Left colon (tissue), 2 donors: ENCODE measurements around the gene POC1A. TPM values are rescaled to one million over a fixed set of nuclear protein-coding genes. Genes with fewer than 3 reads are reported as not detected.
A peak's percentile ranks its signal among the peaks of the same experiment; 100 is the strongest.
"Not testable (repeated sequence)": the region's sequence is repeated elsewhere in the genome, so short reads cannot be mapped to it uniquely, and the experiment has no call there.

Experiments used
- ATAC-seq: fragments of 200-7000 bp; cut with Tn5 transposase; one replicate; pipeline ENCODE4 v1.9.1; 2020; ENCODE audit warnings: mild to moderate bottlenecking, moderate library complexity
- DNase-seq, 2 donors: peaks; one replicate each; pipeline ENCODE4 v3.0.0-alpha.2; 2020
- intact Hi-C, 2 donors: fragments of 100-400 bp; cut with DNase I in 1 of 2; cut with micrococcal nuclease in 1 of 2; formaldehyde crosslinking; loops; one replicate each; pipeline versions ENCODE4 v1.11.2 to v1.14.0; 2022; cut with DNase I, micrococcal nuclease
- total RNA-seq, 2 donors: library from RNA; stranded (reverse); fragmentation: NEBNext Ultra II Directional; extraction: Animal tissue kit (Norgen Biotek cat#: 25700); gene quantifications; one replicate each; pipeline ENCODE4 v1.2.1, GENCODE V29; 2021
- donor health status: DM: no; HTN: no; CAD: no.
- donor health status: DM: yes; HTN: yes; CAD: no.

POC1A gene
- total RNA-seq, 2 donors from 2014 or later = 4.3 to 7.4 TPM

DNA sequence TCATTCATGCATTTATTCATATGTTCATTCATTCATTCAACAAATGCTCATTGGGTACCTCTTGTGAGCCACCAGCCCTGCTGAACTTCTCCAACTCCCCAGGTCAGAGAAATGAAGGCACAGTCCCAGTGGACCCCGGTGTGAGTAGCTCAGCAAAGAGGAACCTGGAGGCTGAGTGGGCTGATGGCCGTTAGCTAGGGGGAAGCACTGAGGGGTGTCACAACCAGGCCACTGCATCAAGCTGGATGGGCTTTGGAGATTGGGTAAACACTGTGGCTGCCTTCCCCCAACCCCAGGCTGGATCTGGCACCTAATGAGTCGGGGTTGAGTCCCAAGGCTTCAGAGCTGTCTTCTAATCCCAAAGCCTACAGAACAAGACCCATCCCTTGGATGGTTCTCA, 31.6 kb upstream of the POC1A start:
- DNase-seq (no peak), ATAC-seq (no peak)
- intact Hi-C loops = no loop called here

DNA sequence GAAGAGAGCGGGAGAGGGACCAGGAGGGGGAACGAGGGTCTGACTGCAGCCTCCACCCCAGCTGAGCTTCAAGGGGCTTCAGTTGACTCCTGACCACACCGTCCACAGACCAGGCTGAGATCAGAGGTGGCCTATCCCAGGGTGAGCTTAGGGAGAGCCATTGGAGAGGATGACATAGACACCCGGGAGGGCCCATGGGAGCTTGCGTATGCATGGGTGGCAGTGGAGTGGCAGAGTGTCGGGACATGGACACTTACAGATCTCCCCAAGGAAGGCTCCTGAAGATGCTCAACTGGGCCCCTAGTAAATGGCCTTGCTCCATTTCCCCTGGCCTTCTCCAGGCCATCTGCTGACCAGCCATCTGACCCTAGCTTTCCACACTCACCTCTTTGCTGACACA, 31.1 kb upstream of the POC1A start:
- ATAC-seq (no peak), DNase-seq (no peak)
- intact Hi-C loops = no loop called here

DNA sequence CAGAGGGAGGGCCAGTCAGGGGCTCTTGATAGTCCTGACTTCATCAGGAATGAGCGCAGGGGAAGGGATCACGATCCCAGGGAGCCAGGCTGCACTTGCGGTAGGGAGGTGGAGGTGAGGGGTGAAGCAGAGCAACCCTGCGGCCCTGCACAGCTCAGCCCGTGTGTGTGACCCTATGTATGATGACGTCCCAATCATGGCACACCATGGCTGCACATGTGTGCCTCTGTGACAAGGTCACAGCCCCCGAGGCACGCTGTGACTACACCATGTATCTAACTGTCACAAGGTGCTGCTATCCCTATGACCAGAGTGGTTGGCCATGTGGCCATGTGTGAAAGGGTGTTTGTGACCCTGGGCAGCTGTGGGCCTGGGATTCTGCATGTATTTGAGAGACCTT, 30.5 kb upstream of the POC1A start:
- DNase-seq = no peak
- intact Hi-C loops = no loop called here
- no peak for ATAC-seq

DNA sequence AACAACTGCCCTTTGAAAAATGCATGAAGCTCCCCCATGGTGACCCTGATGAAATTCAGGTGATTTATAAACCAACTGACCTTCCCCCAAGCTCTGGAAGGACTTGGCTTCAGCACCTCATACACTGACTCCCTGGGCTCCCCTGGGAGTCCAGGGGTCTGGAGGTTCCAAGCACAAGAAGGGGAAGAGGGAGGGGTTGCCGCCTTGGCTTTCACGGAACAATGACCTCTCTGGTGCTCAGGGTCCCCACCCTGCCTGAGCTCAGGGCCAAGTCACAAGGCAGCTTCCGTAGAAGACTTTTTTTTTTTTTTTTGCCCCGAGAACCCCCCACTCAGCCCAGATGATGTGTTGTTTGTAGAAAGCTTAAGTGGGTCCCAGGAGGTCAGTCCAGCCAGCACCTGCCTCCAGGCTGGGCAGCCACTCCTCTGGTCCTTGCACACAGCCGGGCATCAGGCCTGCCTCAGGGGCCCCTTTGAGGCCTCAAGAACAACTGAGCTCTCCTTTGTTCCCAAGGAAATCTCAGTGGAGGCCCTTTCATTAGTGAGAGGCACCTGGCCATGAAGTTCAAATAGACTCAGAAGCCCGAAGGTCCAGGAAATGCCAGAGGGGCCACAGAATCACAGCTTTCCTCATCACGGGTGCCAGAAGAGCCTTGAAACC, 29.7 kb upstream of the POC1A start:
- no peak for DNase-seq
- ATAC-seq = no peak
- intact Hi-C loops = no loop called here

DNA sequence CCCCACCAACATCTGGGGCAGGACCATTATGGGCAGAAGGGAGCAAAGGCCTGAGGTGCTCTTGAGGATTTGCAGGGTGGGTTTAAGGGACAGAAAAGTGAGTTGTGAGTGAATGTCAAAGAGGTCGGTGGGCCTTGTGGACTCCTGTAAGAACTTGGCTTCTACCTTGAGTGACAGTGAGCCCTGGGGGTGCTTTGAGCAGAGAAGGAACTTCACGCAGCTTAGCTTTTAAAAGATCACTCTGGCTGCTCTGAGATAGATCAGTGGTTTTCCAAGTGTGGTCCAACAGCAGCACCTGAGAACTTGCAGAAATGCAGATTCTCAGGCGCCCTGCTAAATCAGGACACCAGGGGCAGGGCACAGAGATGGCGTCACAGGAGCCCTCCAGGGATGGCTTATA, 28.5 kb upstream of the POC1A start:
- DNase-seq (no peak), ATAC-seq (no peak)

DNA sequence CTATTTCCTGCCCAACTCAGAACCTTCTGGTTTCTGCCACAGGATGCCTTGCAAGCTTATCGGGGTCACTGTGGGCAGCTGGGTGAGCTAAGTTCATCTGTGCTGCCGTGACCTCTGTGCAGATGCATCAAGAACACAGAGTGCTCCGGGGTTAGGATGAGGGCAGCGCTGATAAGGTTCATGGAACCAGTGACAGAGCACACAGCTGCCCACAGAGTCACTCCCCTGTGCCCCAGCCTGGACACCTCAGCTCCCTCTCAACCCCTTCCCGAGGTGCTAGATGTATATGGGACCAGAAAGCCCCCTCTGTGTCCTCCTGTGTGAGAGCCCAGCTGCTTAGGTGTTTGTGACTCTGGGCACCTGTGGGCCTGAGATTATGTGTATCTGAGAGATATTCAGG, 28.0 kb upstream of the POC1A start:
- DNase-seq (no peak), ATAC-seq (no peak)
- intact Hi-C loops = no loop called here

More for the DNA sequence above, 28.5 kb upstream of the POC1A start:
- intact Hi-C loops = no loop called here

DNA sequence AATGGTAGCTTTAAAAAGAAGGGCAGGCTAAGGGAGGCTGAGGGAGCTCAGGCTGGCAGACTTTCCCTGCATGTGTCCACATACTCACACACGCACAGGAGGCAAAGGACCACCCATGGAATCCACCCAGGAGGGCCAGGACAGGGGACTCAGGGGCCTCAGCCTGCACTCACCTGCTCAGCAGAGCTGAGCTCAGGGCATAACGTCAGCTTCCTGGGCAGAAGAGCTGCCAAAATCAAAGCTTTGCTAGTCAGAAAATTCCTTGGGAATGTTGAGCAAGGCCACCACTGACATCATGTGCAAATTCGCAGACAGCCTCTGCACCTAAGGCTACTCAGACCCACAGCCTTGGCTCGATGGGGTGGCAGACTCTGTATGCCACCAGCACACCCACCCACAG, 27.3 kb upstream of the POC1A start:
- ATAC-seq (no peak), DNase-seq (no peak)
- intact Hi-C loops = no loop called here

DNA sequence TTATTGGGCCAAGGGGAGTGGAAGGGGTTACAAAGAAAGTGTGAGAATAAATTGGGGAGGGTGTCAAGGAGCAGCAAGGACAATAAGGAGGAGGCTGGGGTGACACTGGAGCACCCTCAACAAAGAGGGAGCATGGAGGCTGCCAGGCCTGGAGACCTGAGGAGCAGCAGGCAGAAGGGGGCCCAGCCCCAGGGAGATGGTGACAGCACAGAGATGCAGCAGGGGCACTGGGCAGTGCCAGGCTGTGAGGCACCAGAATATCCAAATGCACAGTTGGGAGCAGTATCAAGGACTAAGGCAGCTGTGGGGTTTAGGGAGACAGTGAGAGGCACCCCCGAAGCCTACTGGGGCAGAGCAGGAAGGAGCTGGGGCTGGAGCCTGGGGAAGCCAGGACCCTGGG, 24.3 kb upstream of the POC1A start:
- intact Hi-C loops = no loop called here
- ATAC-seq (no peak), DNase-seq (no peak)

DNA sequence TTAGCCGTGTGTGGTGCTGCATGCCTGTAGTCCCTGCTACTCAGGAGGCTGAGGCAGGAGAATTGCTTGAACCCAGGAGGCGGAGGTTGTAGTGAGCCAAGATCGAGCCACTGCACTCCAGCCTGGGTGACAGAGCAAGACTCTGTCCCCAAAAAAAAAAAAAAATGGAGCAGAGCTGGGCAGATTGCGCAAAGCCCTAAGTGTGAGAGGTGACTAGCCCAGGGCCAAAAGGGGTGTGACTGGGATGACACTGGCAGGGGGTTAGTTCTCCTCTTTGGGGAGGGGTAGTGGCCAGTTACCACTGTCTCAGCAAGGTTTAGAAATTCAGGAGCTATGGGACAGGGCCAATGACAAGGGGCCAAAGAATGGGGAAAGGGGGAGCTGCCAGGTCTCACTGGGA, 23.9 kb upstream of the POC1A start:
- intact Hi-C loops, ATAC-seq, DNase-seq: not testable (repeated sequence)

DNA sequence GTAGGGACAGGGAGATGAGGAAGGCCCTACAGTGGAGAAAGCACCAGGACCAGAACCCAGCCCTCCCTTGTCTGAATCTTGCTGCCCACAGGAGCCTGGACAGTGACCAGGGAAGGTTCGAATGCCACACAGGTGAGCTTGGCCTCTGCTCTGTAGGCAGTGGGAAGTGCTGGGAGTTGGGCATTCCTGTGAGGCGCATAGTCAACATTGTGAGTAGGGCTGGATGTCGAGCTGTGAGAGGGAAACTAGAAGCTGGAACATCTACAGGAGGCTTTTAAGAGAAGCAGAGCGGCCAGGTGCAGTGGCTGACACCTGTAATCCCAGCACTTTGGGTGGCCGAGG, 23.4 kb upstream of the POC1A start:
- ATAC-seq = no peak

DNA sequence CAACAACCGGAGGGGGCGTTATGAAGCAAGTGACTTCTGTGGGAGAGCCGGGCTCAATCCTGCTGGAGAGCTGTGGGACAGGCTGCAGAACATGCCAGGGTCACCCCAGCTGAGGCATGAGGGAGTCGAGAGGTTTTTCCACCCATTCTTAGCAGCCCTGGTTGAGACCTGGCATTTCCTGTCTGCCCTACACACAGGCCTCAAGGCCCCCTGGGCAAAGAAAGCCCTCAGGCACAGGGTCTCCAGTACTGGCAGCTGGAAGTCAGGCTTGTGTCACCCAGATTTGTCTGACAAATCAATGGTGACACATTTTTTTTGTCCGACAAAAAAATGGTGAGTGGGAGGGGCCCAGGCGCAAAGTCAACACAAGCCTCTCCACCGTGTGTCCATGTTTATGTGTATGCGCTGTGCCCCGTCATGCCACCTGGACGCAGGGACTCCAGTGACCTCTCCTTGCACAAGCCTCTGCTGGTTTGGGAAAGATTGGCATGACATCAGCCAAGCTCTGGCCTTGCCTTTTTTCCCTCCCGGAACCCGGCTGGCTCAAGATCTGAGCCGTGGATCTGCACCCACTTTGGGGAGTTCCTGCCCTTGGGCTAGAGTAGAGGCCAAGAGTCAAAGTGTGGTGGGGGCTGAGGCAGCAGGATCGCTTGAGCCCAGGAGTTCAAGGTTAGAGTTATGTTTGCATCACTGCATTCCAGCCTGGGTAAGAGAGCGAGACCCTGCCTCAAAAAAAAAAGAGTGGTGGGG, 22.9 kb upstream of the POC1A start:
- intact Hi-C loops = no loop called here
- DNase-seq = no peak
- ATAC-seq = no peak

More for the DNA sequence above, 23.4 kb upstream of the POC1A start:
- intact Hi-C loops = no loop called here
- no peak for DNase-seq

DNA sequence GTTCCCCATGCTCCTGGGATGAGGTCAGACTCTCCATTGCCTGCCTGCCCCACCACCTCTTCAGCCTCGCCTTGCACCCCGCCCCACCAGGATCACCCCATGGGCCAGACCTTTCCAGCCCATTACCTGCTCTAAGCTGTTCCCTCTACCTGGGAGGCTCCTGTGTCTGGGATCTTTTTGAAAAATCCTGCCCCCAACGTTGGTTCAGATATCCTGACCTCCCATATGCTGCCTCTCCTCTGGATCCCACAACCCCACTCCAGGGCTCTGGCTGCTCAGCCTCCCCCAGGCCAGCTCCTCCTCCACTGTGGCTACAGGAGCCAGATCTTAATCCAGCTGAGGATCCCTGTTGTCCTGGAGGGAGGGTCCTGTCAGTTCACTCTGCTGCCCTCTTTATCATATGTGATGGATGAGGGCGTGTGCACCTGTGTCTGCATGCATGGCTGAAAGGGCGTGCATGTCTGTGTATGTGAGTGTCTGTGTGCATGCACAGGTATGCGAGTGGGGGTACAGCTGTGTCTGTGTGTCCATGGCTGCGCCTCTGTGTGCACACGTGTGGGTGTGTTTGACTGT, 22.0 kb upstream of the POC1A start:
- ATAC-seq (no peak), DNase-seq (no peak)
- intact Hi-C loops = no loop called here

DNA sequence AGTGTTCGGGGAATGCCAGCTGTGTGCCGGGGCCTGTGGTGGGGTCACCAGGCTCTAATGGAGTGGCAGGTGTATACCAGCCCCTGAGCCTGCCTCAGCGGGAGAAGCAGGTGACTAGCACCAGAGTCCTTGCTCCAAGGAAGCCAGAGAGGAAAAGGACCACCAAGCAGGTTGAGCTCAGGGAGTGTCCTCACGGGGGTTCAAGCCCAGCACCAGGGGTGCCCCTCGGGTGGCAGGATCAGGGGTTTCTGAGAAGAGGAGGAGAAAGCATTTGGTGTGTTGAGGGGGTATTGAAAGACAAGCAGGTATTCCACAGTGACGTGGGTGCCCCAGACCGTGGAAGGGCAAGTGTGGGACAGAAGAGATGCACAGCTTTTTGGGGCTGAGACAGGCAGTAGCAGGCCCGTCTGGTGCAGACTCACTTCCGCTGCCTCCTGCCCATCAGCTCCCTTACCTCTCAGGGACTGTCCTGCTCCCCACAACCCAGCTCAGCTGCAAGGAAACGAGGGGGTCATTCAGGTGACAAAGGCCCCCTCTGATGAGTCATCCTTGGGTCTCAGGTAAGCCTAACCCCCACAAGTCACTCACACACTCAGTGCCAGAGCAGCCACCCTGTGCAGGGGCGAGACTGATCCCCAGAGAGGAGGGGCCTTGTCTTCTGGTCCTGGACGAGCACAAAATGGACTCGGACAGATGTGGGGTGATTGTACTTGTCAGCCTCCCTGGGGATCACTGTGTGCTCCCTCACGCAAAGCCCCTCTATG, 21.4 kb upstream of the POC1A start:
- intact Hi-C loops = no loop called here
- no peak for ATAC-seq
- no peak for DNase-seq

DNA sequence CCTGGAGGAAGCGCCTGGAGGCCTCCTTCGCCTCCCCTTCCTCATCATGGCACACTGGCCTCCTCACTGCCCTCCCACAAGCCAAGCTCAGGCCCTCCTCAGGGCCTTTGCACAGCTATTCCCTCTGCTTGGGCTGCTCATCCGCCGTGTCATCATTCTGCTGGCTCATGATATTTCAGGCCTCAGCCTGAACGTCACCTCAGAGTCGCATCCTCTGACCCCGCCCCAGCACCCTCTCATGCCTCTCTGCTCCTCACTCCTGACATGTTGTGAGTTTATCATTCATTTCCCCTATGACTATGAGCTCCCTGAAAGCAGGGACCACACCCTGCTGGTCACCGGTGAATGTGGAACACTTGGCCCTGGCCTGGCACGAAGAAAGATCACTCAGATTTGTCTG, 20.7 kb upstream of the POC1A start:
- DNase-seq = no peak
- no peak for ATAC-seq

DNA sequence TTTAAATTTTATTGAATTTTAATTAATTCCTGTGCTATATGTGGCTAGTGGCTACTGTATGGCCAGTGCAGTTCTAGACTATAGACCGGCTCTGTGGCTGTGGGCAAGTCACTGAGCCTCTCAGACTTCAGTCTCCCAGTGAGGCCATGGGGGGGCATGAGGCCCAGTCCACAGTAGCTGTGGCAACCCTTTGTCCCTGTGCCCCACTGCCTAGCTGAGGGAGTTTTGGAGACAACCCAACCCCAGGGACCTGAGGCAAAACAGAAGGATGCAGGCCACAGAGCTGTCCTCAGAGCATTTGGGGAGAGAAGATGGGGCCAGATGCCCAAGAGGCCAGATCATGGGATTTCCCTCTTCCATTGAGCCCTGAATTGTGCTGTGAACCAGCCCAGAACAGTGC, 18.9 kb upstream of the POC1A start:
- intact Hi-C loops = no loop called here
- ATAC-seq = no peak
- DNase-seq = no peak

More for the DNA sequence above, 20.7 kb upstream of the POC1A start:
- intact Hi-C loops = no loop called here

DNA sequence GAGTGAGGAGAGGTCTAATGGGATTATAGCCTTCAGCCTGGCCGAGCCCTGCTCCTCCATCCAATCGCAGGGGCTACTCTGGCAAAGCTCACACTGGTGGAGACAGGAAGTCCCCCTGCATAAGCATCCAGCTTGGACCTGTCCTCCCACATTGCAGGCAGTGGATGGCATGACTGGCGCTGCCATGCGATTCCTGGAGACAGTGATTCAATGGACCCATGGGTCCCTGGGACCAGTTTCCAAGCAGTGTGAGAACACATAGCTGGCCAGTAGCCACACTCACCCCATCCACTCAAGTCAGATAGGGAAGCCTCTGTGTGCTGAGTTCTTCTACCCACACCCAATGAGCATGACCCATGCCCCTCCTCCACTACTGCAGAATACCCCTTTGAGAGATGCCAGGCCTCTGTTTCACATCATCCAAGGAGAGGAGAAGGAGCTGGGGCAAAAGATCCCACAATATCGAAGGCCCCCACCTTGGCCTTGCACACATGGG, 18.1 kb upstream of the POC1A start:
- no peak for DNase-seq
- intact Hi-C loops = no loop called here

DNA sequence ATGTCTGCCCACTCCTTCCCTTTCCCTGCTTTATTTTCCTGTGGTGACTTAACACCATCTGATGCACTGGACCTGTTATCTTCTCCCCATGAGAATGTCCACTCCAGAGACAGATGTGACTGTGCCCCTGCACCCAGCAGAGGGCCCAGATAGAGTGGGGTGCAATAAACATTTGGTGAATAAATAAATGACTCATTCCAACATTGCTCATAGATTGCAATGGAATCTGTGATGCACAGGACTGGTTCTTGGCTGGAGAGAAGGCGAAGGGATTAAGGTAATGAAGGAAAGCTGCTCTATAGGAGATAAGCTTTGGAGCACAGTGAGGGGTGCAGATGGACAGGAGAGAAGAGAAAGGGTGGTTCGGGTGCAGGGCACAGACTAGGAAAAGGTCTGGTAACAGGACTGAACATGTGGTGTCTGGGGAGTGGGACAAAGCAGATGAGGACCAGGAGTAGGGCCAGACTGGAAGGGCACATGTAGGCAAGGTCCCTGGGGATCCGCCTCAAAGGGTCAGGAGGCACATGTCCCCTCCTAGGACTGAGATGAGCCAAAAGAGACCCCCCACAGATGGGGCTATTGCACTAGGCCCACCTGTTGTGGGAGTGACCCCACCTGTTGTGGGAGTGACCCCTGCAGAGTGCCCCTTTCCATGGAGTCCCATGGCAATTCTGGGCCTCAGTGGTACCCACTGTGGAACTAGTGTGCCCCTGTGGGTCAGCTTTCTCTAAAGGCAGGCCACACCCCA, 17.5 kb upstream of the POC1A start:
- DNase-seq (no peak), ATAC-seq (peak; percentile 27)
- intact Hi-C loops = no loop called here

More for the DNA sequence above, 18.1 kb upstream of the POC1A start:
- ATAC-seq = no peak

DNA sequence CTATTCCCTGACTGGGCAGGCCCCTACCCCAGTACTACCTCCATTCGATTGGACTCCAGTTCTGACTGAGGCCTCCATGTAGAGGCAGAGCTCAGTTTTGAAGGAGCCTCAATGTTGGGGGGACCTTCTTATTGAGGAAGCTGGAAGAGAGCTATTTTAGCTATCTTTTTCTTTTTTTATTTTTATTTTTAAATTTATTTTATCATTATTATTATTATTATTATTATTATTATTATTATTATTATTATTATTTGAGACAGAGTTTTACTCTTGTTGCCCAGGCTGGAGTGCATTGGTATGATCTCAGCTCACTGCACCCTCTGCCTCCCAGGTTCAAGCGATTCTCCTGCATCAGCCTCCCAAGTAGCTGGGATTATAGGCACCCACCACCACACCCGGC, 16.0 kb upstream of the POC1A start:
- DNase-seq, intact Hi-C loops, ATAC-seq: not testable (repeated sequence)

DNA sequence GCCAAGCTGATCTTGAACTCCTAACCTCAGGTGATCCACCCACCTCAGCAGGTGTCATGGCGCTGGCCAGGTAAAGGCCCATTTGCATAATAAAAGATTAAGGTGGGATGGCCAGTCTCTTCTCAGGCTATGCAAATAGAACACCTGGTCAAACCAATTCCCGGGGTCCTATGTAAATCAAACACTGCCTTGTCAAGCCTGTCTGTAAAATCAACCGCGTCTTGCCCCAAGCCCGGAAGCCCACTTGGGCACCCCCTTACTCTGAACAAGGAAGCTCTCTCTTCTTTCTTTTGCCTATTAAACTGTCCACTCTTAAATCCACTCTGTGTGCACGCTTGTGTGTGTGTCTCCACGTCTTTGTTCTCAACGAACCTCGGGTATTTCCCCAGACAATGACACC, 13.0 kb upstream of the POC1A start:
- DNase-seq = no peak
- no peak for ATAC-seq
- intact Hi-C loops = no loop called here
